ENCODE results near the gene MUC13.

MUC13 gene

GRCh38 chr3:124951511-124952281 is 17.1 kb upstream of the MUC13 start:
- no peak for FAIRE-seq
- TF ChIP-seq CTCF (IDR thresholded peaks at IDR 0.05; ENCODE audit: insufficient read depth, missing control alignments), result no peak
- no peak for DNase-seq (ENCODE audit: insufficient read length, low spot score)

- TF ChIP-seq CTCF (IDR thresholded peaks at IDR 0.05; ENCODE audit: insufficient read depth, missing control alignments), result no peak
- no peak for DNase-seq (ENCODE audit: insufficient read length, low spot score)
- FAIRE-seq, result no peak
Observed at GRCh38 chr3:124950026-124950425, 15.5 kb upstream of the MUC13 start.

GRCh38 chr3:124942613-124943012 is 8.1 kb upstream of the MUC13 start:
- no peak for FAIRE-seq
- DNase-seq (ENCODE audit: insufficient read length, low spot score), result no peak
- TF ChIP-seq CTCF (IDR thresholded peaks at IDR 0.05; ENCODE audit: insufficient read depth, missing control alignments), result no peak

- no peak for DNase-seq (ENCODE audit: insufficient read length, low spot score)
- no peak for TF ChIP-seq CTCF (IDR thresholded peaks at IDR 0.05; ENCODE audit: insufficient read depth, missing control alignments)
- no peak for FAIRE-seq
Observed at GRCh38 chr3:124941771-124942170, 7.2 kb upstream of the MUC13 start.

GRCh38 chr3:124939661-124940060 is 5.1 kb upstream of the MUC13 start:
- DNase-seq (ENCODE audit: insufficient read length, low spot score) (no peak), FAIRE-seq (no peak)
- no peak for TF ChIP-seq CTCF (IDR thresholded peaks at IDR 0.05; ENCODE audit: insufficient read depth, missing control alignments)

GRCh38 chr3:124938896-124939295 is 4.3 kb upstream of the MUC13 start:
- DNase-seq (ENCODE audit: insufficient read length, low spot score) (no peak), FAIRE-seq (no peak)
- TF ChIP-seq CTCF (IDR thresholded peaks at IDR 0.05; ENCODE audit: insufficient read depth, missing control alignments), result no peak

GRCh38 chr3:124937049-124937448 is 2.5 kb upstream of the MUC13 start:
- no peak for TF ChIP-seq CTCF (IDR thresholded peaks at IDR 0.05; ENCODE audit: insufficient read depth, missing control alignments)
- FAIRE-seq (no peak), DNase-seq (ENCODE audit: insufficient read length, low spot score) (no peak)
